HUES48 (cell line): ENCODE data around the gene SZRD1.

Experiments used
- H3K27ac ChIP-seq: one replicate; pipeline ENCODE4 v1.7.0; 2013; ENCODE audit warnings: low read depth, low read length, inconsistent platforms
- H3K27me3 ChIP-seq: 2 replicates; pipeline ENCODE4 v1.6.1; 2013; ENCODE audit warnings: mild to moderate bottlenecking, low read length; ENCODE audit not compliant: control insufficient read depth, insufficient read depth
- H3K36me3 ChIP-seq: 2 replicates; pipeline ENCODE4 v1.6.1; 2013; ENCODE audit warnings: low read length; ENCODE audit not compliant: control insufficient read depth, insufficient read depth
- H3K4me1 ChIP-seq: 2 replicates; pipeline ENCODE4 v1.6.1; 2013; ENCODE audit warnings: mild to moderate bottlenecking, low read length; ENCODE audit not compliant: control insufficient read depth, insufficient read depth
- H3K4me3 ChIP-seq: 2 replicates; pipeline ENCODE4 v1.5.1; 2013; ENCODE audit warnings: mild to moderate bottlenecking, low read depth, low read length
- H3K9ac ChIP-seq: 2 replicates; pipeline ENCODE4 v1.6.1; 2013; ENCODE audit warnings: mild to moderate bottlenecking, low read depth, low read length, moderate library complexity
- H3K9me3 ChIP-seq: 2 replicates; pipeline ENCODE4 v1.6.1; 2013; ENCODE audit warnings: low read length; ENCODE audit not compliant: control insufficient read depth, insufficient read depth

The SZRD1 gene

GRCh38 chr1:16367968-16368890 is 1.2 kb downstream of the SZRD1 start:
- peaks cover 14% of the 10 kb centered on the region; the same call in 1 of the 2 replicates for H3K4me1 ChIP-seq
- peak overlapping the region; percentile 96 for H3K27ac ChIP-seq
- no peaks in the 10 kb centered on the region for H3K27me3 ChIP-seq
- no peaks in the 10 kb centered on the region for H3K9me3 ChIP-seq
- peak overlapping the region; percentile 92 for H3K9ac ChIP-seq
- 0 out of 2 replicates have a peak, but pooled peaks cover 5% of the 10 kb centered on the region for H3K36me3 ChIP-seq
- peak overlapping the region; percentile 86 for H3K4me3 ChIP-seq

- Histone ChIP-seq H3K4me3 (no peak overlapping the region), H3K27ac (no peak overlapping the region), H3K4me1 (peaks cover 18% of the 10 kb centered on the region), H3K36me3 (peaks cover 7% of the 10 kb centered on the region; the same call in 1 of the 2 replicates), H3K9me3 (no peaks in the 10 kb centered on the region), H3K27me3 (no peaks in the 10 kb centered on the region), H3K9ac (no peak overlapping the region)
These were observed 2.8 kb downstream of the SZRD1 start for GRCh38 chr1:16369821-16370220.

GRCh38 chr1:16371725-16372124 is 4.7 kb downstream of the SZRD1 start:
- Histone ChIP-seq H3K4me3 (no peak overlapping the region), H3K9me3 (no peaks in the 10 kb centered on the region), H3K4me1 (peaks cover 33% of the 10 kb centered on the region), H3K27ac (no peak overlapping the region), H3K9ac (no peak overlapping the region), H3K27me3 (no peaks in the 10 kb centered on the region), H3K36me3 (peaks cover 7% of the 10 kb centered on the region; the same call in 1 of the 2 replicates)

- Histone ChIP-seq H3K4me3 (no peak overlapping the region), H3K36me3 (peaks cover 7% of the 10 kb centered on the region; the same call in 1 of the 2 replicates), H3K27ac (no peak overlapping the region)
These were observed 5.7 kb downstream of the SZRD1 start for GRCh38 chr1:16372535-16373285.

GRCh38 chr1:16374266-16374665 is 7.2 kb downstream of the SZRD1 start:
- H3K27ac ChIP-seq: peak overlapping the region; percentile 5
- peaks cover 24% of the 10 kb centered on the region for H3K4me1 ChIP-seq
- H3K27me3 ChIP-seq: no peaks in the 10 kb centered on the region
- H3K9ac ChIP-seq: no peak overlapping the region
- H3K4me3 ChIP-seq: no peak overlapping the region
- H3K36me3 ChIP-seq: peaks cover 7% of the 10 kb centered on the region; the same call in 1 of the 2 replicates
- no peaks in the 10 kb centered on the region for H3K9me3 ChIP-seq

More at GRCh38 chr1:16372535-16373285, 5.7 kb downstream of the SZRD1 start:
- H3K9me3 ChIP-seq: no peaks in the 10 kb centered on the region
- no peak overlapping the region for H3K9ac ChIP-seq
- H3K27me3 ChIP-seq: no peaks in the 10 kb centered on the region
- peaks cover 37% of the 10 kb centered on the region for H3K4me1 ChIP-seq

- H3K27ac ChIP-seq: no peak overlapping the region
- no peaks in the 10 kb centered on the region for H3K27me3 ChIP-seq
- H3K9ac ChIP-seq: no peak overlapping the region
These were observed 8.7 kb downstream of the SZRD1 start for GRCh38 chr1:16375521-16376340.

GRCh38 chr1:16376971-16377370 is 9.9 kb downstream of the SZRD1 start:
- Histone ChIP-seq H3K36me3 (peaks cover 7% of the 10 kb centered on the region; the same call in 1 of the 2 replicates), H3K9me3 (no peaks in the 10 kb centered on the region), H3K27me3 (no peaks in the 10 kb centered on the region), H3K4me1 (peaks cover 24% of the 10 kb centered on the region), H3K9ac (no peak overlapping the region), H3K27ac (no peak overlapping the region), H3K4me3 (no peak overlapping the region)

More at GRCh38 chr1:16375521-16376340, 8.7 kb downstream of the SZRD1 start:
- peaks cover 7% of the 10 kb centered on the region; the same call in 1 of the 2 replicates for H3K36me3 ChIP-seq
- no peak overlapping the region for H3K4me3 ChIP-seq
- H3K4me1 ChIP-seq: peaks cover 24% of the 10 kb centered on the region
- no peaks in the 10 kb centered on the region for H3K9me3 ChIP-seq

GRCh38 chr1:16378443-16378842 is 11.4 kb downstream of the SZRD1 start:
- Histone ChIP-seq H3K36me3 (peaks cover 2% of the 10 kb centered on the region; the same call in 1 of the 2 replicates), H3K27ac (no peak overlapping the region), H3K4me1 (peaks cover 24% of the 10 kb centered on the region), H3K9ac (no peak overlapping the region), H3K27me3 (no peaks in the 10 kb centered on the region), H3K4me3 (no peak overlapping the region), H3K9me3 (no peaks in the 10 kb centered on the region)

- Histone ChIP-seq H3K27me3 (no peaks in the 10 kb centered on the region), H3K4me1 (peaks cover 25% of the 10 kb centered on the region), H3K27ac (no peak overlapping the region), H3K36me3 (no peaks in the 10 kb centered on the region), H3K9me3 (no peaks in the 10 kb centered on the region), H3K9ac (no peak overlapping the region), H3K4me3 (no peak overlapping the region)
These were observed 13.8 kb downstream of the SZRD1 start for GRCh38 chr1:16380868-16381267.

- Histone ChIP-seq H3K9ac (no peak overlapping the region), H3K36me3 (no peaks in the 10 kb centered on the region; the same call in 1 of the 2 replicates), H3K9me3 (no peaks in the 10 kb centered on the region), H3K4me3 (no peak overlapping the region), H3K27me3 (no peaks in the 10 kb centered on the region), H3K27ac (no peak overlapping the region), H3K4me1 (peaks cover 18% of the 10 kb centered on the region)
These were observed 16.8 kb downstream of the SZRD1 start for GRCh38 chr1:16383888-16384287.
